GM23338 (cell line): ENCODE results near the gene SLC22A16. TPM values are rescaled to one million over a fixed set of nuclear protein-coding genes. Genes with fewer than 3 reads are reported as not detected.

Experiments used
- ATAC-seq: fragments of 200-7000 bp; cut with Tn5 transposase; 3 replicates; pipeline ENCODE4 v1.9.1; 2020
- DNase-seq: peaks from one replicate; pipeline ENCODE4 v3.0.0-alpha.2; 2015; ENCODE audit warnings: low spot score
- H2AFZ ChIP-seq: fragments of 200-600 bp; sonication (generic); 2 replicates; pipeline ENCODE4 v1.8.0; 2016; ENCODE audit warnings: antibody characterized with exemption, mild to moderate bottlenecking, moderate library complexity
- H3F3A ChIP-seq: fragments of 200-600 bp; sonication (generic); replicated peaks from 2 replicates; pipeline ENCODE4 v1.8.0; 2017; ENCODE audit warnings: antibody characterized with exemption, mixed run types, low read depth
- H3K27ac ChIP-seq: fragments of 200-600 bp; sonication (generic); 2 replicates; pipeline ENCODE4 v1.6.1; 2016; ENCODE audit warnings: low read depth
- H3K27me3 ChIP-seq: fragments of 200-600 bp; sonication (generic); 2 replicates; pipeline ENCODE4 v1.8.0; 2016; ENCODE audit warnings: mild to moderate bottlenecking, mixed run types, moderate library complexity; ENCODE audit not compliant: insufficient read depth
- H3K36me3 ChIP-seq: fragments of 200-600 bp; sonication (generic); 2 replicates; pipeline ENCODE4 v1.8.0; 2016; ENCODE audit warnings: mild to moderate bottlenecking; ENCODE audit not compliant: insufficient read depth
- H3K4me1 ChIP-seq: fragments of 200-600 bp; sonication (generic); 2 replicates; pipeline ENCODE4 v1.8.0; 2016; ENCODE audit warnings: mild to moderate bottlenecking, moderate library complexity; ENCODE audit not compliant: insufficient read depth
- H3K4me2 ChIP-seq: fragments of 200-600 bp; sonication (generic); 2 replicates; pipeline ENCODE4 v1.7.1; 2017; ENCODE audit warnings: mixed run types
- H3K4me3 ChIP-seq: fragments of 200-600 bp; sonication (generic); 2 replicates; pipeline ENCODE4 v1.6.1; 2016; ENCODE audit warnings: mixed run types
- H3K79me2 ChIP-seq: fragments of 200-600 bp; sonication (generic); replicated peaks from 2 replicates; pipeline ENCODE4 v1.8.0; 2017; ENCODE audit warnings: mild to moderate bottlenecking; ENCODE audit not compliant: insufficient read depth
- H3K9me2 ChIP-seq: fragments of 200-600 bp; sonication (generic); 2 replicates; pipeline ENCODE4 v1.8.0; 2017; ENCODE audit not compliant: insufficient read depth
- H4K20me1 ChIP-seq: fragments of 200-600 bp; sonication (generic); replicated peaks from 2 replicates; pipeline ENCODE4 v1.8.0; 2017; ENCODE audit warnings: mild to moderate bottlenecking; ENCODE audit not compliant: insufficient read depth
- H3K27ac Mint-ChIP-seq: 2 replicates; pipeline ENCODE4 v1.8.0; 2020; ENCODE audit warnings: inconsistent platforms, mild to moderate bottlenecking, moderate library complexity, mixed read lengths
- H3K27me3 Mint-ChIP-seq: 3 replicates; pipeline ENCODE4 v1.8.0; 2022; ENCODE audit warnings: low read depth, mild to moderate bottlenecking, moderate library complexity, mixed read lengths, inconsistent platforms; ENCODE audit not compliant: insufficient read depth, poor library complexity
- H3K36me3 Mint-ChIP-seq: 3 replicates; pipeline ENCODE4 v1.8.0; 2021; ENCODE audit warnings: low read depth, mild to moderate bottlenecking, inconsistent platforms, moderate library complexity, mixed read lengths
- H3K4me1 Mint-ChIP-seq: 3 replicates; pipeline ENCODE4 v1.8.0; 2020; ENCODE audit warnings: mild to moderate bottlenecking, inconsistent platforms, mixed read lengths
- H3K4me3 Mint-ChIP-seq: 3 replicates; pipeline ENCODE4 v1.8.0; 2021; ENCODE audit warnings: moderate library complexity, mild to moderate bottlenecking, inconsistent platforms, mixed read lengths
- H3K9me3 Mint-ChIP-seq: 3 replicates; pipeline ENCODE4 v1.8.0; 2020; ENCODE audit warnings: moderate library complexity, mild to moderate bottlenecking, inconsistent platforms, mixed read lengths
- CREB1 ChIP-seq: fragments of 250-450 bp; sonication (Bioruptor Pico); IDR thresholded peaks from 2 replicates; pipeline ENCODE4 v1.5.0; 2020; ENCODE audit warnings: low read depth, mild to moderate bottlenecking, moderate library complexity
- CTCF ChIP-seq, 2 experiments: fragments of 200-600 bp in 1 of 2; sonication (generic) in 1 of 2; conservative IDR thresholded peaks; 2 replicates each; pipeline versions ENCODE4 v1.5.1 to v1.6.1; 2016 to 2017; ENCODE audit warnings: antibody characterized with exemption in 2 of 2, low read depth in 2 of 2, mild to moderate bottlenecking in 2 of 2, moderate library complexity in 1 of 2
- ETS1 ChIP-seq: IDR thresholded peaks from 2 replicates; pipeline ENCODE4 v1.6.1; 2016; ENCODE audit warnings: antibody characterized with exemption
- EZH2 ChIP-seq: fragments of 200-600 bp; sonication (generic); IDR thresholded peaks from one replicate; pipeline ENCODE4 v1.8.0; 2017; ENCODE audit warnings: antibody characterized with exemption, mild to moderate bottlenecking, low read depth; ENCODE audit not compliant: unreplicated experiment
- EZH2phosphoT487 ChIP-seq: fragments of 200-600 bp; sonication (generic); IDR thresholded peaks from one replicate; pipeline ENCODE4 v1.8.1; 2018; ENCODE audit warnings: antibody characterized with exemption; ENCODE audit not compliant: unreplicated experiment
- JUNB ChIP-seq: IDR thresholded peaks from one replicate; pipeline ENCODE4 v1.6.1; 2016; ENCODE audit warnings: antibody characterized with exemption; ENCODE audit not compliant: unreplicated experiment
- POLR2AphosphoS5 ChIP-seq: IDR thresholded peaks from 2 replicates; pipeline ENCODE4 v1.6.1; 2016; ENCODE audit warnings: antibody characterized with exemption, low read depth
- REST ChIP-seq: IDR thresholded peaks from one replicate; pipeline ENCODE4 v1.6.1; 2018; ENCODE audit warnings: antibody characterized with exemption; ENCODE audit not compliant: unreplicated experiment
- STAT1 ChIP-seq: IDR thresholded peaks from one replicate; pipeline ENCODE4 v1.6.1; 2016; ENCODE audit warnings: antibody characterized with exemption; ENCODE audit not compliant: unreplicated experiment
- ZNF114 ChIP-seq: fragments of 250-450 bp; sonication (Bioruptor Pico); IDR thresholded peaks from 2 replicates; pipeline ENCODE4 v1.5.0; 2020; ENCODE audit warnings: mild to moderate bottlenecking, moderate library complexity
- ZNF331 ChIP-seq: fragments of 250-450 bp; sonication (Bioruptor Pico); IDR thresholded peaks from 2 replicates; pipeline ENCODE4 v1.5.0; 2020; ENCODE audit warnings: low read depth, mild to moderate bottlenecking, moderate library complexity
- ZNF462 ChIP-seq: fragments of 250-450 bp; sonication (Bioruptor Pico); IDR thresholded peaks from 2 replicates; pipeline ENCODE4 v1.5.0; 2020; ENCODE audit warnings: mild to moderate bottlenecking, moderate library complexity
- polyA plus RNA-seq: library from polyadenylated mRNA; unstranded; fragments of >200 nt; fragmentation: Nextera tagmentation; extraction: Ambion mirVana; gene quantifications from 2 replicates; pipeline ENCODE4 v1.2.1, GENCODE V29; 2016
- total RNA-seq: library from RNA; depleted of rRNA; stranded (reverse); fragments of >200 nt; shearing (Covaris generic); gene quantifications from 2 replicates; pipeline ENCODE4 v1.2.3, GENCODE V29; 2014

SLC22A16 gene
- total and polyA plus RNA-seq, 2 experiments from 2014 or later = 0.37 to 0.42 TPM

GRCh38 chr6:110434961-110435602, 41.3 kb downstream of the SLC22A16 start:
- H3K4me1 ChIP-seq = no peaks in the 10 kb centered on the region; the same call in 1 of the 2 replicates
- H3F3A ChIP-seq = no peaks in the 10 kb centered on the region
- TF ChIP-seq REST = no peak
- no peak for TF ChIP-seq ZNF331 (CRISPR knock-in tag)
- TF ChIP-seq STAT1 = no peak
- no peak for TF ChIP-seq ZNF462 (CRISPR knock-in tag)
- TF ChIP-seq CREB1 (CRISPR knock-in tag) = no peak
- TF ChIP-seq EZH2phosphoT487 = no peak
- TF ChIP-seq ZNF114 (CRISPR knock-in tag) = no peak
- TF ChIP-seq CTCF (conservative IDR thresholded peaks at IDR 0.05; ENCODE audit: low read depth in 2 of 2) = no peak
- TF ChIP-seq JUNB = no peak
- no peak for TF ChIP-seq POLR2AphosphoS5
- TF ChIP-seq EZH2 = no peak
- TF ChIP-seq ETS1 = no peak
- H3K9me3 Mint-ChIP-seq = peaks cover 5% of the 10 kb centered on the region; the same call in 2 of the 3 replicates
- H3K27me3 ChIP-seq = no peaks in the 10 kb centered on the region
- H3K4me1 Mint-ChIP-seq = peaks cover 5% of the 10 kb centered on the region
- no peaks in the 10 kb centered on the region for H3K36me3 Mint-ChIP-seq
- ATAC-seq (no peak), DNase-seq (no peak)
- H4K20me1 ChIP-seq = no peaks in the 10 kb centered on the region
- H3K4me3 Mint-ChIP-seq = no peak overlapping the region
- no peak overlapping the region for H3K27ac ChIP-seq
- no peak overlapping the region for H3K4me3 ChIP-seq
- no peaks in the 10 kb centered on the region for H3K79me2 ChIP-seq
- H2AFZ ChIP-seq = no peak overlapping the region
- no peaks in the 10 kb centered on the region for H3K36me3 ChIP-seq
- no peaks in the 10 kb centered on the region for H3K9me2 ChIP-seq
- H3K27me3 Mint-ChIP-seq = peaks cover 4% of the 10 kb centered on the region
- no peak overlapping the region for H3K27ac Mint-ChIP-seq
- H3K4me2 ChIP-seq = no peak overlapping the region
